Thoracic aorta (tissue), 2 donors: ENCODE results near the gene FCGR1A. TPM values are rescaled to one million over a fixed set of nuclear protein-coding genes. Genes with fewer than 3 reads are reported as not detected.
"Not testable (repeated sequence)": the region's sequence is repeated elsewhere in the genome, so short reads cannot be mapped to it uniquely, and the experiment has no call there.

Source experiments
- ATAC-seq: fragments of 150-250 bp; one replicate; pipeline ENCODE4 v1.8.0; 2017; ENCODE audit warnings: low read depth; ENCODE audit not compliant: insufficient number of reproducible peaks, low FRiP score
- DNase-seq: peaks from one replicate; pipeline ENCODE4 v3.0.0-alpha.2; 2020; ENCODE audit warnings: low spot score
- H3K27ac ChIP-seq, 2 donors: fragments of 200-600 bp; sonication (generic); 1 replicate in 1 of 2; 2 replicates in 1 of 2; pipeline ENCODE4 v1.5.1; 2016; ENCODE audit warnings: mild to moderate bottlenecking in 2 of 2, moderate library complexity in 2 of 2
- H3K27me3 ChIP-seq: fragments of 200-600 bp; sonication (generic); replicated peaks from 2 replicates; pipeline ENCODE4 v1.6.0; 2016; ENCODE audit warnings: mild to moderate bottlenecking; ENCODE audit not compliant: insufficient read depth
- H3K36me3 ChIP-seq: fragments of 200-600 bp; sonication (generic); one replicate; pipeline ENCODE4 v1.5.1; 2016
- H3K4me1 ChIP-seq, 2 donors: fragments of 200-600 bp; sonication (generic); 1 replicate in 1 of 2; 2 replicates in 1 of 2; pipeline versions ENCODE4 v1.5.1 to v1.6.0; 2016; ENCODE audit warnings: low read depth in 2 of 2, mild to moderate bottlenecking in 1 of 2; ENCODE audit not compliant: control insufficient read depth in 1 of 2
- H3K4me3 ChIP-seq: fragments of 200-600 bp; sonication (generic); 2 replicates; pipeline ENCODE4 v1.5.1; 2016; ENCODE audit warnings: mild to moderate bottlenecking
- H3K9me3 ChIP-seq: fragments of 200-600 bp; sonication (generic); 2 replicates; pipeline ENCODE4 v1.5.1; 2016
- total RNA-seq, 2 donors: library from RNA; depleted of rRNA; stranded (reverse); fragments of >200 nt; gene quantifications; one replicate each; pipeline versions ENCODE4 v1.1.0 to v1.2.3, GENCODE V29; 2016

The FCGR1A gene
- total RNA-seq, 2 donors from 2014 or later, result 15.8 to 37.1 TPM

DNA sequence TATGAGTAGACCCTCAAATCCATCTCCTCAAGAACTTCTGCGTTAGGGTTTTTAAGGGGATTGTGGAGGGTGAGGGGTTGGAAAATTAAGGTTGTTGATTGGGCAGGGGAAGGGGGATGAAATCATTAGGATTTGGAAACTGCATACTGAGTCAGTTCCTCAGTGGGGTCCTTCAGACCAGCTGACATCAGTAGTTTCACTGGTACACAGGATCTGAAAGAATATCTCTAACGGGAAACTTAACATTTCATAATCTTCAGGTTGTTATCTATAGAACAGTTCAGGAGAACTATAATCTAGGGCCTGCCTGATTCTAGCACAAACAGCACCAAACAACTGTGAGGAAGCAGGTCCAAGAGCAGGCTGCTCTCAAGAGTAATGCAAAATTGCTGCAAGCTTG lies 27.2 kb upstream of the FCGR1A start:
- not testable (repeated sequence) for ATAC-seq, H3K27me3 ChIP-seq, H3K9me3 ChIP-seq, H3K4me3 ChIP-seq, DNase-seq, H3K27ac ChIP-seq, H3K4me1 ChIP-seq, H3K36me3 ChIP-seq

DNA sequence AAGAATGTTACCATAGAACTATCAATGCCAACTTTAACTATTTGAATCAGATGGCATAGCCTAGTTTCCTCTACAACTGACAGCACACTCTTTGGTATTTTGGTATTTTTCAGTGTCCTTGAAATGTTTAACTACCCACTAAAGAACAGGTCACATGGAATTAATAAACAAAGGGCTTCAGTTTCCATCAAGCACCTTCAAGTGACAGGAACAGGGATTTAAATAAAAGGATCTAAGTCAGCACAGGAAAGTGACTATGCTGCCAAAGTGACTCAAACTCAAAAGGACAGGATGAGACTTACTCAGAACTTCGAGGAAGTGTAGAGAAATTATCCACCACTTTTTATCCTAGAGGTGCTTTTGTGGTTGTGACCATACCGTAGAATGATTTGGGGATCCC lies 20.2 kb upstream of the FCGR1A start:
- not testable (repeated sequence) for H3K4me3 ChIP-seq, DNase-seq, ATAC-seq, H3K27ac ChIP-seq, H3K4me1 ChIP-seq, H3K36me3 ChIP-seq, H3K27me3 ChIP-seq, H3K9me3 ChIP-seq

- H3K27me3 ChIP-seq, H3K9me3 ChIP-seq, H3K4me1 ChIP-seq, DNase-seq, H3K4me3 ChIP-seq, H3K27ac ChIP-seq, ATAC-seq, H3K36me3 ChIP-seq: not testable (repeated sequence)
Observed at GRCh38 chr1:149764087-149764800, 18.2 kb upstream of the FCGR1A start.

- H3K4me1 ChIP-seq, H3K27ac ChIP-seq, H3K36me3 ChIP-seq, H3K27me3 ChIP-seq, H3K9me3 ChIP-seq, ATAC-seq, H3K4me3 ChIP-seq, DNase-seq: not testable (repeated sequence)
Observed at GRCh38 chr1:149766241-149766640, 16.3 kb upstream of the FCGR1A start.

DNA sequence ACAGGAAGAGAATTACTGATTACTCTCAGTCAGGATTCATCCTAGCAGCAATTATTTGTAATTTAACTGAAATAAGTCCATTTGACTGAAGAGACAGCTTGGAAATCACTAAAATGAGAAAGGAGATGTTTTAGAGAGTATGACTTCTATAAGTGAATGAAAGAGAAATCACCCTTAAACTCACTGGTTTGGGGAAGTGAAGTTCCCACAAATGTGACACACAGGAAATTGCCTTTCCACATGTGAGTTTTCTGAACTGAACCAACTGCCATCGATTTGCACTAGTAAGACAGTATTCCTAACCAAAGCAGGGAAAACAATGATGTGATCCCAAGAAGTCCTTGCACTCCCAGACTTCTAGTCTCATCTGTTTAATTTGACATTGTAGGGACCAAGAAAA lies 13.3 kb upstream of the FCGR1A start:
- H3K36me3 ChIP-seq, H3K27ac ChIP-seq, H3K4me1 ChIP-seq, H3K27me3 ChIP-seq, H3K4me3 ChIP-seq, H3K9me3 ChIP-seq, ATAC-seq, DNase-seq: not testable (repeated sequence)

GRCh38 chr1:149770661-149771060 lies 11.8 kb upstream of the FCGR1A start:
- not testable (repeated sequence) for H3K36me3 ChIP-seq, H3K4me3 ChIP-seq, H3K27ac ChIP-seq, DNase-seq, H3K4me1 ChIP-seq, H3K9me3 ChIP-seq, ATAC-seq, H3K27me3 ChIP-seq

DNA sequence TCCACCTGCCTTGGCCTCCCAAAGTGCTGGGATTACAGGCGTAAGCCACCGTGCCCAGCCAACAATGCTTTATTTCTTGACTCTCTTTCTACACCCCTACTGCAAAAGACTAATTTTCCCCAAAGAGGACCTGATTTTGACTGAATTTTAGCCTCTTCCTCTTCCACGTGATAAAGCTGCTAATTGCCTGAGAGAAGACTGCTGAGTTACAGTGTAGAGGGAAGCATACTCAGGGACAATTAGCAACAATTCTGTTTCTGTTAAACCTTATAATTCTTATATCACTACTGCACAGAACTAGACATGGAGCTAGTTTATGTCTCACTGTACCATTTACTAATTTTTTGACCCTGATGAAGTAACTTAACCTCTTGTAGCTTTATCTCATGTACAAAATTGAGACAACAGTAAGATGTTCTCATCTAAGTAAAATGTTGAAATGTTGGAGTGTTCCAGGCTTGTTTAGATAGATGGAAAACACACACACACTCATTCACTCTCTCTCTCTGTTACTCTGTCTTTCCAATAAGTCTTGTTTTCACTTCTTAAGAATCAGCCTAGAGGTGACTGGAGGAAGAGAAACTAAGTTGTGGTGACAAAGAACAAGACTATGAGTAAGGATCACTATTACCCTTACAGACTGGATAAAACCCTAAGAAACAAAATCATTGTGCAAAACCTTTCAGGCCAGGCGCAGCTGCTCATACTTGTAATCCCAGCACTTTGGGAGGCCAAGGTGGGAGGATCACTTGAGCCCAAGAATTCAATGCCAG lies 10.7 kb upstream of the FCGR1A start:
- H3K4me1 ChIP-seq, DNase-seq, H3K9me3 ChIP-seq, H3K4me3 ChIP-seq, H3K36me3 ChIP-seq, ATAC-seq, H3K27ac ChIP-seq, H3K27me3 ChIP-seq: not testable (repeated sequence)

GRCh38 chr1:149775510-149776147 lies 6.9 kb upstream of the FCGR1A start:
- not testable (repeated sequence) for DNase-seq, H3K9me3 ChIP-seq, H3K36me3 ChIP-seq, H3K27ac ChIP-seq, H3K4me1 ChIP-seq, H3K27me3 ChIP-seq, H3K4me3 ChIP-seq, ATAC-seq

GRCh38 chr1:149777084-149777483 lies 5.4 kb upstream of the FCGR1A start:
- H3K4me3 ChIP-seq, H3K27me3 ChIP-seq, H3K4me1 ChIP-seq, H3K36me3 ChIP-seq, H3K27ac ChIP-seq, H3K9me3 ChIP-seq, DNase-seq, ATAC-seq: not testable (repeated sequence)

GRCh38 chr1:149778313-149778712 lies 4.2 kb upstream of the FCGR1A start:
- H3K9me3 ChIP-seq, H3K4me1 ChIP-seq, H3K4me3 ChIP-seq, H3K27me3 ChIP-seq, ATAC-seq, DNase-seq, H3K27ac ChIP-seq, H3K36me3 ChIP-seq: not testable (repeated sequence)

DNA sequence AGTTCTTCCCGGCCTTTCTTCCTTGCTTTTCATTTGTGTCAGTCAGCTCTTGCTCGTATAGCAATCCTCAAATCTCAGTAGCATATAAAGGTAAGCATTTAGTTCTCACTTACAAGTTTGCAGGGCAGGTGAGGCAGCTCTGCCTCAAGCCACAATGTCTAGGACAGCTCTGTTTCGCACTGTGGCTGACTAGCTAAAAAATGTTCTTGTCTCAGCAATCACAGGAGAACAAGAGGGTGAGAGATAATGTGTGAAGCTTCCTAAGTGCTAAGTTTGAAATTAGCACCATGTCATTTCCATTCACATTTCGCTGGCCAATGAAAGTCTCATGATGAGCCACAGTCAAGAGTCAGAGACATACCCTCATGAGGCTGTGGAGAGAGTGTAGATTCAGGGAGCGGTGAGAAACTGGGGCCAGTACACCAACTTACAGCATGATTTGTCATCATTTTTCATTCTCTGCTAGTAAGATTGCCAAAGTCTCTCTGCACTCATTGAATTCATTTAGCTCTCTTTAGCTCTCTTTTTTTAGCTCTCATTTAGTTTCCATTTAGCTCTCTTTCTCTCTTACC lies 995 bp upstream of the FCGR1A start:
- not testable (repeated sequence) for H3K27ac ChIP-seq, DNase-seq, H3K4me3 ChIP-seq, H3K9me3 ChIP-seq, H3K4me1 ChIP-seq, ATAC-seq, H3K36me3 ChIP-seq, H3K27me3 ChIP-seq

- H3K27me3 ChIP-seq, DNase-seq, H3K4me3 ChIP-seq, H3K4me1 ChIP-seq, ATAC-seq, H3K36me3 ChIP-seq, H3K9me3 ChIP-seq, H3K27ac ChIP-seq: not testable (repeated sequence)
Observed at GRCh38 chr1:149783289-149783688, 795 bp downstream of the FCGR1A start.
